Ovary (tissue), 9 donors: Measurements from ENCODE around the gene ALDH3A1. TPM values are rescaled to one million over a fixed set of nuclear protein-coding genes. Genes with fewer than 3 reads are reported as not detected.

Experiments
- DNase-seq, 5 donors: peaks; one replicate each; pipeline ENCODE4 v3.0.0-alpha.2; 2019 to 2020
- H3K27ac ChIP-seq, 2 donors: fragments of 200-600 bp; one replicate each; pipeline versions ENCODE4 v1.5.1 to v1.8.0; 2019 to 2022
- H3K27me3 ChIP-seq: fragments of 200-600 bp; one replicate; pipeline ENCODE4 v1.8.0; 2022
- H3K36me3 ChIP-seq: fragments of 200-600 bp; sonication (generic); one replicate; pipeline ENCODE4 v1.5.1; 2019
- H3K4me1 ChIP-seq: one replicate; pipeline ENCODE4 v1.8.1; 2013; ENCODE audit warnings: mild to moderate bottlenecking, moderate library complexity; ENCODE audit not compliant: insufficient read depth
- H3K4me3 ChIP-seq: fragments of 200-600 bp; sonication (generic); one replicate; pipeline ENCODE4 v1.5.1; 2017
- H3K9me3 ChIP-seq, 2 donors: fragments of 200-600 bp in 1 of 2; sonication (generic) in 1 of 2; one replicate each; pipeline versions ENCODE4 v1.5.1 to v1.8.1; 2013 to 2019; ENCODE audit warnings: mild to moderate bottlenecking in 1 of 2, moderate library complexity in 1 of 2
- EP300 ChIP-seq: sonication (generic); formaldehyde crosslinking; IDR thresholded peaks from one replicate; pipeline ENCODE4 v1.6.1; 2017; ENCODE audit warnings: antibody characterized with exemption
- POLR2A ChIP-seq: fragments of 450-650 bp; IDR thresholded peaks from one replicate; pipeline ENCODE4 v1.6.1; 2017; ENCODE audit warnings: antibody characterized with exemption, mild to moderate bottlenecking, moderate library complexity
- WGBS, 3 donors: extraction: QIAGEN DNeasy Blood & Tissue Kit in 1 of 3; methylation state at CpG; one replicate each; pipeline versions ENCODE4 v1.1.5 to v1.1.7; 2013 to 2017; 5-methylcytosine and 5-hydroxymethylcytosine counted together
- intact Hi-C, 4 donors: fragments of 100-400 bp; cut with DNase I; formaldehyde crosslinking; loops; one replicate each; pipeline versions ENCODE4 v1.11.0 to v1.15.1; 2022 to 2023
- polyA plus RNA-seq, 2 donors: library from polyadenylated mRNA; stranded (reverse); fragments of 200-250 nt in 1 of 2; fragments of 350-450 nt in 1 of 2; fragmentation: Illumina TruSeq in 1 of 2; extraction: RNeasy Lipid Tissue Mini Kit (QIAGEN cat#74804) in 1 of 2; gene quantifications; one replicate each; pipeline ENCODE4 v1.2.3, GENCODE V29; 2013 to 2014
- total RNA-seq, 7 donors: library from RNA; depleted of rRNA in 2 of 7; stranded (reverse); fragments of >200 nt in 2 of 7; fragmentation: NEBNext Ultra II Directional in 3 of 7; extraction: Animal tissue kit (Norgen Biotek cat#: 25700) in 3 of 7; gene quantifications; one replicate each; pipeline versions ENCODE4 v1.1.0 to v1.2.4, GENCODE V29; 2016 to 2023
- TF ChIP-seq, protein P1 (sequence below), 3 donors: fragments of 450-650 bp in 2 of 3; fragments of 200-600 bp in 1 of 3; IDR thresholded peaks; one replicate each; pipeline versions ENCODE4 v1.5.1 to v1.8.0; 2016 to 2022; ENCODE audit warnings: antibody characterized with exemption in 3 of 3, mild to moderate bottlenecking in 1 of 3
- donor health status: DM: no; HTN: no; CAD: no; lungs with moderate emphysema.
- donor health status: DM: no; HTN: no; CAD: no.
- donor health status: Bipolar disorder and iron deficiency.
- donor health status: DM: yes; HTN: yes; CAD: no.
- donor health status: DM: no; HTN: no; CAD: no.
- donor health status: DM: yes; HTN: yes; CAD: no.

ALDH3A1 gene
- total and polyA plus RNA-seq, 9 donors = 0.17 to 12.8 (median 0.87) TPM; not detected in 3

DNA sequence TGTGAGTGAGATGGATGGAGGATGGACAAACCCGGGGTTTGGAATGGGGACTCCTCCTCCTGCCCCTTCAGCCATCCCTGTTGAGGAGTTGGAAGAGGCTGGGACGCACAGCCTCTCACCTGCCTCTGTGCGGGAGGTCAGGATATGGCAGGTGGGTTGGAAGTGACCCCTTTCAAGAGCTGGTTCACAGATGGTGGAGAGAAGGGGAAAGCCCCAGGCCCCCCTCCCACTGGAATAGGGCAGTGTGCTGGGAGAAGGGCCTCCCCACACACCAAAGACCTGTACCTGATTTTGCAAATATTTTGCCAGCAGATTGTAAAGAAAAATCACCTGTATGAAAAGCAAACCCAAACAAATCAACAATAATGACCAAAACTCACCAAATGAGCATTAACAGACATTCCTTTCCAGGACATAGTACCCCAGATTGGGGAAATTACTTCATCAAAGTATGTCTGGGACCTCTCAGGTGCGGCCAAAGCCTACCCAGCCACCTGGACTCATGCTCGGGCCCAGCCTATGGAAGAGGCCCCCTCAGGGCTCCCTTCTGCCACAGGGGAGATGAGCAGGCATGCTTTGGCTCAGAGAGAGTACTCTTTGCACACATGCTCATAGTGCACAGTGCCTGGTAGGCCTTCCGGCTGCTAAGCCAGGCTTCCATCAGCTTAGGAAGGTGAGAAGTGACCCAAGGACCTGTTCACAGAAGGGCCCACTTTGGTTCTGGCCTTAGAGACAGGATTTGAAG lies 39.5 kb downstream of the ALDH3A1 start:
- Histone ChIP-seq H3K27ac (no peak overlapping the region), H3K4me1 (no peaks in the 10 kb centered on the region), H3K27me3 (no peaks in the 10 kb centered on the region), H3K9me3 (no peaks in the 10 kb centered on the region), H3K36me3 (no peaks in the 10 kb centered on the region), H3K4me3 (no peak overlapping the region)
- DNase-seq = no peak
- intact Hi-C loops = no loop called here
- TF ChIP-seq, protein P1, sequence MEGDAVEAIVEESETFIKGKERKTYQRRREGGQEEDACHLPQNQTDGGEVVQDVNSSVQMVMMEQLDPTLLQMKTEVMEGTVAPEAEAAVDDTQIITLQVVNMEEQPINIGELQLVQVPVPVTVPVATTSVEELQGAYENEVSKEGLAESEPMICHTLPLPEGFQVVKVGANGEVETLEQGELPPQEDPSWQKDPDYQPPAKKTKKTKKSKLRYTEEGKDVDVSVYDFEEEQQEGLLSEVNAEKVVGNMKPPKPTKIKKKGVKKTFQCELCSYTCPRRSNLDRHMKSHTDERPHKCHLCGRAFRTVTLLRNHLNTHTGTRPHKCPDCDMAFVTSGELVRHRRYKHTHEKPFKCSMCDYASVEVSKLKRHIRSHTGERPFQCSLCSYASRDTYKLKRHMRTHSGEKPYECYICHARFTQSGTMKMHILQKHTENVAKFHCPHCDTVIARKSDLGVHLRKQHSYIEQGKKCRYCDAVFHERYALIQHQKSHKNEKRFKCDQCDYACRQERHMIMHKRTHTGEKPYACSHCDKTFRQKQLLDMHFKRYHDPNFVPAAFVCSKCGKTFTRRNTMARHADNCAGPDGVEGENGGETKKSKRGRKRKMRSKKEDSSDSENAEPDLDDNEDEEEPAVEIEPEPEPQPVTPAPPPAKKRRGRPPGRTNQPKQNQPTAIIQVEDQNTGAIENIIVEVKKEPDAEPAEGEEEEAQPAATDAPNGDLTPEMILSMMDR (IDR thresholded peaks at IDR 0.05) = no peak
- no peak for TF ChIP-seq POLR2A
- WGBS, 3 donors = 85 to 94% (median 93%) methylated on average over 6 of the region's 6 CpGs

DNA sequence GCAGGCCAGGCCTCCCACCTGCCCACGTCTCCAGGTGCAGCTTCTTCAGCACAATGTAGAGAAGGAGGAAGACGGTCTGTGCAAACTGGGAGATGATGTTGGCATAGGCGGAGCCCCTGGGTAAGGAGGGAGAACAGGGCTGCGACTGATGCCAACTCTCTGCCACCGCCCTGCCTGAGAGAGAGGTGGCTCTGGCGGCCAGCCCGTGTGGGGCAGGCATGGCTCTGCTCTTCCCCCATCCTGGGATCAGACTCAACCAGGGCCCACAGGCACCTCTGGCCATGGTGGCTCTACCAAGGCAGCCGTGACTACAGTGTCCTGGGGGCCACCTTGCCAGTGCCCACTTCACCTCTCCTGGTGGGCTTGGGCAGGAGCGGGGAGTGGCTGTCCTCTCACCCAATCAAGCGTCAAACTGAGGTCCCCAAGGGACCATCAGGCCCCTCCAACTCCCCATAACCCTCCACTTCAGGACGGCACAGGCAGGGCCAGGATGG lies 40.3 kb downstream of the ALDH3A1 start:
- TF ChIP-seq, protein P1 (IDR thresholded peaks at IDR 0.05) = no peak
- TF ChIP-seq EP300 (no peak), POLR2A (no peak)

DNA sequence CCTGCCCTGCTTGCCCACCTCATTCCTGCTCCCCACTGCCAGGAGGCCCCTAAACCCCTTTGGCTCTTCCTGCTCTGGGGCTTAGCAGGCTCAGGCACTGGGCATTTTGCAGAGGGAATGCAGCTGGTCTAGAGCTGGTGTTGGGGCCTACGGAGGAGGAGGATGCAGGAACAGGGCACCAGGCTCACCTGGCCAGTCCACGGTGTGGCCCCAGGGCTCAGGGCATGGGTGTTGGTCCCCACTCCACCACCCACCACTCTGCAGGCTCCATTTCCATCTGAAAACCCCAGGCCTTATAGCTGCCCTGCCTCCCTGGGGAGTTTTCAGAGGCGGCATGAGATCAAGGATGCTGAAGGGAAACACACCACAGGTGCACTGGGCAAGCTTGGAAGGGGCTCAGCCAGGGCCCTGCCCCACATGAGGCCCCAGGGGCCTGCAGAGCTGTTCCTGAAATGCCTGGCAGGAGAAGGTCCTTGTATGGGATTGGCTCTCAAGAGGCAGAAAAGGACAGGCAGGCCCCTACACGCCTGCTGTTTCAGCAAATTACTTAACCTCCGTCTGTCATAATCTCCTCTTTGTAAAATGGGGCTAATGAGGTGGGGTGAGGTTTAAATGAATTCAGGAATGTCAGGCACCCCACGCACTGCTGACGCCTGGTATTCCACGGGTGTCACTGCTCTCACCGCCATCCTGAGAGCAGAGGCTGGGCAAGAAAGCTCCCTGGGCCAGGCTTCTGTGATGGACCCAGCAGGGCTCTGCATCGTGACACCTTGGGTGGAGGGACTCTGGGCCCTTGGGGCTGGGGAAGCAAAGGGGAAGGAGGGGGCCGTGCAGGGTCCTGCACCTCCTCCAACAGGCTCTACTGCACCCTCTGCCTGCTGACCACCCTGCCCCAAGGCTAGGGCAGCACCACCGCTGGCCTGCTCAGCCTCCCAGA lies 41.0 kb downstream of the ALDH3A1 start:
- no peak for TF ChIP-seq EP300
- TF ChIP-seq, protein P1 (IDR thresholded peaks at IDR 0.05) = no peak
- no peak for TF ChIP-seq POLR2A
- Histone ChIP-seq H3K9me3 (no peaks in the 10 kb centered on the region), H3K4me3 (no peak overlapping the region), H3K4me1 (peaks cover under 1% of the 10 kb centered on the region), H3K27ac (no peak overlapping the region), H3K36me3 (no peaks in the 10 kb centered on the region), H3K27me3 (no peaks in the 10 kb centered on the region)
- WGBS, 3 donors = 69 to 90% (median 79%) methylated on average over 11 to 12 of the region's 12 CpGs
- intact Hi-C loops = no loop called here
- no peak for DNase-seq

More for the DNA sequence above, 40.3 kb downstream of the ALDH3A1 start:
- 87 to 93% (median 89%) methylated on average over 9 to 11 of the region's 11 CpGs for WGBS, 3 donors
- no peak overlapping the region for H3K4me3 ChIP-seq
- DNase-seq = no peak
- no peaks in the 10 kb centered on the region for H3K9me3 ChIP-seq
- no peaks in the 10 kb centered on the region for H3K4me1 ChIP-seq
- no peaks in the 10 kb centered on the region for H3K36me3 ChIP-seq
- H3K27ac ChIP-seq = no peak overlapping the region
- H3K27me3 ChIP-seq = no peaks in the 10 kb centered on the region
- intact Hi-C loops = no loop called here
